Stimulated activated CD4-positive, alpha-beta T cell treated with anti-CD3 and anti-CD28 coated beads, Interleukin-2, amount 100 ng/mL, for 48 hours (primary cell): Measurements from ENCODE around the gene SELPLG.
"Not testable (repeated sequence)": the region's sequence is repeated elsewhere in the genome, so short reads cannot be mapped to it uniquely, and the experiment has no call there.

ENCODE experiments used
- DNase-seq, 2 donors: peaks; one replicate each; pipeline ENCODE4 v3.0.0-alpha.2; 2020

The SELPLG gene

GRCh38 chr12:108638141-108638827 is 4.6 kb upstream of the SELPLG start:
- DNase-seq, result no peak

- no peak for DNase-seq
Observed at GRCh38 chr12:108637222-108637971, 3.7 kb upstream of the SELPLG start.

DNA sequence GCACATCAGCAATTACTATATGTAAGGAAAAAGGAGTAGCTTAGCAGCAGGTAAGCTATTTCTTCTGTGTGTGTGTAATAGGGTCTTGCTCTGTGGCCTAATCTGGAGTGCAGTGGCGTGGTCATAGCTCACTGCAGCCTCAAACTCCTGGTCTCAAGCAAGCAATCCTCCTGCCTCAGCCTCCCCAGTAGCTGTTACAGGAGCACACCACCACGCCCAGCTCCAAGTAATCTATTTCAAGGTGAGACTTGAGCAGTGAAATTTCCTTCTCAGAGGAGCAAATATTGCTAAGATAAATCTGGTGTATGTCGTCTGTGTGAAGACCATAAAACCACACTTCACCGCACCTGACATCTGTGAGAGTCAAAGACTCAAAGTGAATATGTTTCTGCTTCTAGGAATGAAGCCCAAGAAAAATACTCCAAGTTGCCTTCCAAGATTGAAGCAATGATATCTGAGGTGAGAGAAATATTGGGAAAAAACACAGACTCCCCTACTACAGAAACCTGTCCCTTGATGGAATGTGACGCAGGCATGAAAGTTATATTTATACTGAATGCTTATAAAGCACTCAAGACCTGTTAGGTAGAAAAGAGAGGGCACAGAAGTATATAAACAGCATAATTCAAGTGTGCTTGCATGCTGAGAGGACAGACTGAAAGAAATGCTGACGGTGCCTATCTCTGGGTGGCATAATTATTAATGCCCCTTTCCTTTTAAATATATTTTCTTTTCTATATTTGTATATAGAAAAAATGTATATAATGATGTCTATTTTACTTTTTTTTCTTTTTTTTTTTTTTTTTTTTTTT is 2.5 kb upstream of the SELPLG start:
- DNase-seq, result no peak

- DNase-seq, result no peak
Observed at GRCh38 chr12:108635201-108635996, 1.7 kb upstream of the SELPLG start.

- no peak for DNase-seq
Observed at GRCh38 chr12:108634341-108634751, 652 bp upstream of the SELPLG start.

- DNase-seq, result no peak
Observed at GRCh38 chr12:108633081-108633533, 587 bp downstream of the SELPLG start.

DNA sequence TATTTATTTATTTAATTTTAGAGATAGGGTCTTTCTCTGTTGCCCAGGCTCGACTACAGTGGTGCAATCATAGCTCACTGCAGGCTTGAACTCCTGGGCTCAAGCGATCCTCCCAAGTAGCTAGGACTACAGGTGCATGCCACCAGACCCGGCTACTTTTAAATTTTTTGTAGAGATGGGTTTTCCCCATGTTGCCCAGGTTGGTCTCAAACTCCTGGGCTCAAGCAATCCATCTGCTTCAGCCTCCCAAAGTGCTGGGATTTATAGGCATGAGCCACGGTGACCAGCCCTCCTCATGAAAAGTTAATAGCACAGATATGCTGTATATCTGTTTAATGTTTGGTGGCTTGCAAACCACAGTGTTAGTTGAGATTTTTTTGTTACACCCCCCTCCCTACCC is 2.4 kb downstream of the SELPLG start:
- not testable (repeated sequence) for DNase-seq

- DNase-seq, result no peak
Observed at GRCh38 chr12:108630481-108631207, 3.0 kb downstream of the SELPLG start.

DNA sequence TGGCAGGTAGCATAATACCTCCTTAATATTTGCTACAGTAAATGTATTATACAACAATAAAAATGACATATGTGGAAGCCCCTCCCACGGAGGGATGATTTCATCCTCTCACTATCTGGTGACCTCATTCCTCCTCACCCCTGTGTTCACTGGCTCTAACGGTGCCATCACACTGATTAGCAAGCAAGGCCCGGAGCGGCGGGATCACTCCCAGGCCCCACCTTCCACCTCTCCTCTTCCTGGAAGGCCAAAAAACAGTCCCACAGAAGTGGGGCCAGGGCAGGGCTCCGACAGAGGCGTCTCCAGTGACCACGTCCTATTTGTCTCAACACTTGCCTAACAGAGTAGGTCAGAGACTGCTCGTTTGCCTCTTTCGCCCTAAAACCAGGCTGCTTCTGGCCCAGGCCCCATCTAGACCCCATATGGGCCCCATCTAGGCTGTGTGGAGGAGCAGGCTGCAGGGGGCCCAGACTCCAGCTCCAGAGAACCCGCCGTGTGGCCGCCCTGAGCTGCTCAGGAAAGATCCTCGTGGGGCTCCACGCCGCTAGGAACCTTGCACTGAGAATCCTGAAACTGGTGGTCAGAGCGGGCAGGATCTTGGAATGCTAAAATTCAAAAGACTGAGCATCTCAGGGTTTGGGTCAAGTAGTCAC is 3.7 kb downstream of the SELPLG start:
- peak; percentile 40 to 51 for DNase-seq

- DNase-seq, result no peak
Observed at GRCh38 chr12:108629151-108629550, 4.5 kb downstream of the SELPLG start.

- DNase-seq, result no peak
Observed at GRCh38 chr12:108627134-108627920, 6.4 kb downstream of the SELPLG start.

GRCh38 chr12:108625228-108625627 is 8.5 kb downstream of the SELPLG start:
- no peak for DNase-seq

DNA sequence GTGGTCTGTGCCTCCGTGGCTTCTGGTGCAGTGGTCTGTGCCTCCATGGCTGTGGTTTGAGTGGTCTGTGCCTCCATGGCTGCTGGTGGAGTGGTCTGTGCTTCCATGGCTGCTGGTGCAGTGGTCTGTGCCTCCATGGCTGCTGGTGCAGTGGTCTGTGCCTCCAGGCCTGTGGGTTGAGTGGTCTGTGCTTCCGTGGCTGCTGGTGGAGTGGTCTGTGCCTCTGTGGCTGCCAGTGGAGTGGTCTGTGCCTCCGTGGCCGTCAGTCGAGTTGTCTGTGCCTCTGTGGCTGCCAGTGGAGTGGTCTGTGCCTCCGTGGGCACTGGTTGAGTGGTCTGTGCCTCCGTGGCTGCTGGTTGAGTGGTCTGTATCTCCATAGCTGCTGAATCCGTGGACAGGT is 10.1 kb downstream of the SELPLG start:
- DNase-seq, result no peak

GRCh38 chr12:108622921-108623514 is 10.7 kb downstream of the SELPLG start:
- DNase-seq, result no peak

GRCh38 chr12:108622421-108622820 is 11.3 kb downstream of the SELPLG start:
- DNase-seq, result no peak

DNA sequence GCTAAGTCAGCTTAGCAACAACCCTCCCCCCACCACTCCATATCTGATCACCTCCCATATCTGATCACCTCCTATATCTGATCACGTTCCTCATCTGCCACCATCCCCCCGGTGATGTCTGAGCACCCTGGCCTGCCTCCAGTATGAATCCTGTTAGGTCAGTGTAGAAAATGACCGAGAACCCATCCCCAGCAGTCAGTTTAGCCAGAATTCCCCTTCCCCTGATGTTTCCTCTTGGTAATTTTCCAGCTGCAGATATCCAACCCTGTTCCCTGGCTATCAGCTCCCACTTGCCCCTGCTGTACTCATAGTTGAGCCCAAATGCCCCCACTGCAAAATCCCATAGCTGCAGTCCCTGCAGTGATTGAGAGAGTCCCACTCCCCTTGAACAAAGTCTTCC is 12.5 kb downstream of the SELPLG start:
- no peak for DNase-seq

DNA sequence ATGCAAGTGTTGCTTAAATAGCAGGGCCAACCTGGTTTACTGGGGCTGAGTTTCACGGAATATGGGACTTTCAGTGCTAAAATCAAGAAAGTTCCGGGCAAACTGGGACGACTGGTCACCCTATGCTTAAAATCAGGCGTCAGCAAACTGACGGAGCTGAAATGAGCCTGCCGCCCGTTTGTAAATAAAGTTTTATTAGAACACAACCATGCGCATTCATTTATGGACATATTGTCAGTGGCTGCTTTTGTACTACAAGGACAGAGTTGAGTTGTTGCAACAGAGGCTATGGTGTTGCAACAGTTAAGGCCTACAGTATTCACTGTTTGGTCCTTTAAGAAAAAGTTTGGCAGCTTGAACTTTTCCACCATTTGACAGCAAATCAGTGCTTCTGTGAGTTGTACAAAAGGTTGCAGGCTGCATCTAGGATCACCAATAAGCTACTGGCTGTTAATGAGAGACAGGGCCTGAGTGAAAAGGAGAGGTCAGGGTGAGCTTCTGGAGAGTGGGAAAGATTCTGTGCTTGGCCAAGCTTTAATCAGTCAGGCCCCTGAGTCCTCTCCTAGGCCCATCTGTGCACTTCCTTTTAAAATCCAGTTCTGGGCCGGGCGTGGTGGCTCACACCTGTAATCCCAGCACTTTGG is 13.3 kb downstream of the SELPLG start:
- no peak for DNase-seq

DNA sequence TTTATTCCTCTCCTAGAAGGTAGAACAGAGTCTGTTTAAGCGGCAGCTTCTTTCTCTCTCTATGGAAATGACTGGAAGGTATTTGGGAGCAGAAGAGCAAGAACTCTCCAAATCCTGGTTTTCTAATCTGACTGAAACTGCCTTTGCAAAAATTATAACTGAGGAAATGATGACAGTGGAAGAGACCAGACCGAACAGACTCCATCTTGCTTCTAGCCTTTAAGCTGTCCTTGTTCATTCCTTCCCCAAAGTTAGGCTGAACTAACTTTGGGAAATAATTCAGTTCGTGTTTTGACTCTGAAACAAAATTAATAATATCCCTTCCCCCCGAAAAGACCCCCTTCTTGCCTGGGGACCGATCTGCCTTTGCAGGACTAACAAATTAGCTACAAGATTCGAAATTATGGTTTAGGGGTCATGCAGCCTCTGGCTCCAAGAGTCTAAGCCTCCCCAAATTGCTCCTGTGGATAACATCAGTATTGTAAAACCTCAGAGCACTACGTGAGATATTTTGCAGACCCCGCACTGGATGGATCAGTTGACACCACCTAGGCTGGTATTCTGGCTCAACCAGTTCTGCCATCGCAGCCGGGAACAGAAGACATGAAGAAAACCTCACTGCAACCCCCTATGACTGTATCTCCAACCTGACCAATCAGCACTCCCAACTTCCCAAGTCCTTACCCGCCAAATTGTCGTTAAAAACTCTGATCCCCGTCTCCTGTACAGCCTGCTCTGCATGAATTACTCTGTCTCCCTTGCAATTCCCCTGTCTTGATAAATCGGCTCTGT is 14.1 kb downstream of the SELPLG start:
- no peak for DNase-seq

GRCh38 chr12:108618953-108619274 is 14.8 kb downstream of the SELPLG start:
- DNase-seq, result not testable (repeated sequence)
